K562 (cell line): Measurements from ENCODE around the gene AP1M2. TPM values are rescaled to one million over a fixed set of nuclear protein-coding genes. Genes with fewer than 3 reads are reported as not detected.

Experiments used
- CBFA2T2 ChIP-seq: fragments of 450-650 bp; conservative IDR thresholded peaks from 2 replicates; pipeline ENCODE4 v1.6.1; 2017; ENCODE audit warnings: mild to moderate bottlenecking
- DIDO1 ChIP-seq: fragments of 450-650 bp; IDR thresholded peaks from 2 replicates; pipeline ENCODE4 v1.6.1; 2016; ENCODE audit warnings: low read depth, missing biosample characterization, missing genetic modification characterization
- FOXK1 ChIP-seq: sonication (generic); formaldehyde crosslinking; IDR thresholded peaks from 2 replicates; pipeline ENCODE4 v1.8.0; 2022; ENCODE audit warnings: missing genetic modification reagents, mild to moderate bottlenecking, borderline replicate concordance
- HMGN3 ChIP-seq: IDR thresholded peaks from 2 replicates; pipeline ENCODE4 v1.6.1; 2011; ENCODE audit warnings: borderline replicate concordance, low read depth, mild to moderate bottlenecking, mixed read lengths, low read length; ENCODE audit not compliant: insufficient read length; ENCODE audit errors: extremely low read depth
- NCOA2 ChIP-seq, 2 experiments: fragments of 450-650 bp; IDR thresholded peaks; 2 replicates each; pipeline ENCODE4 v1.6.1; 2018; ENCODE audit warnings: mild to moderate bottlenecking in 2 of 2, moderate library complexity in 1 of 2; ENCODE audit not compliant: partially characterized antibody in 2 of 2
- NR2C2 ChIP-seq, 2 experiments: fragments of 200-800 bp in 1 of 2; sonication (Bioruptor generic) in 1 of 2; sonication (generic) in 1 of 2; formaldehyde crosslinking in 1 of 2; IDR thresholded peaks; 2 replicates each; pipeline versions ENCODE4 v1.6.1 to v1.8.0; 2016 to 2022; ENCODE audit warnings: mild to moderate bottlenecking in 1 of 2, missing compliant biosample characterization in 1 of 2, missing genetic modification characterization in 1 of 2, missing genetic modification reagents in 1 of 2
- NR2F6 ChIP-seq: fragments of 450-650 bp; formaldehyde crosslinking; IDR thresholded peaks from 2 replicates; pipeline ENCODE4 v1.4.0; 2020; ENCODE audit warnings: mild to moderate bottlenecking
- POLR3A ChIP-seq: IDR thresholded peaks from 2 replicates; pipeline ENCODE4 v1.6.1; 2011; ENCODE audit warnings: borderline replicate concordance, mild to moderate bottlenecking, moderate library complexity; ENCODE audit not compliant: insufficient read length, insufficient read depth; ENCODE audit errors: extremely low read depth
- RHOXF2B ChIP-seq: fragments of 250-450 bp; sonication (Bioruptor Pico); conservative IDR thresholded peaks from 2 replicates; pipeline ENCODE4 v1.5.1; 2021
- STAG1 ChIP-seq: sonication (generic); formaldehyde crosslinking; IDR thresholded peaks from 2 replicates; pipeline ENCODE4 v1.5.0; 2020; ENCODE audit warnings: missing genetic modification reagents, borderline replicate concordance
- STAT5A ChIP-seq: IDR thresholded peaks from 2 replicates; pipeline ENCODE4 v1.6.1; 2012; ENCODE audit warnings: low read length, inconsistent platforms, borderline replicate concordance
- polyA plus RNA-seq, 8 experiments: library from polyadenylated mRNA; depleted of rRNA in 4 of 8; stranded (reverse) in 5 of 8; unstranded in 3 of 8; fragments of >200 nt; fragmentation: Nextera tagmentation in 2 of 8; fragmentation: Illumina TruSeq in 1 of 8; extraction: Ambion mirVana in 2 of 8; extraction: Trizol in 1 of 8; gene quantifications; 2 replicates each; pipeline versions ENCODE4 v1.2.1 to v1.2.3, GENCODE V29; 2011 to 2014; ENCODE audit warnings: inconsistent platforms in 1 of 8, missing spikeins in 1 of 8
- total RNA-seq, 7 experiments: library from RNA; depleted of rRNA in 6 of 7; stranded (reverse); fragments of >200 nt in 6 of 7; fragmentation: Illumina TruSeq in 2 of 7; extraction: Trizol in 2 of 7; gene quantifications; 2 replicates each; pipeline versions ENCODE4 v1.2.1 to v1.2.3, GENCODE V29; 2011 to 2021; ENCODE audit warnings: low replicate concordance in 1 of 7
- TF ChIP-seq, protein P1 (sequence below): sonication (generic); formaldehyde crosslinking; IDR thresholded peaks from 2 replicates; pipeline ENCODE4 v1.8.0; 2023; ENCODE audit warnings: mild to moderate bottlenecking, missing genetic modification reagents
- TF ChIP-seq, protein P2 (sequence below): IDR thresholded peaks from 2 replicates; pipeline ENCODE4 v1.6.1; 2011; ENCODE audit warnings: borderline replicate concordance, low read depth, mild to moderate bottlenecking, moderate library complexity, low read length; ENCODE audit not compliant: insufficient read depth, poor library complexity, severe bottlenecking
- TF ChIP-seq, protein P3 (sequence below): fragments of 200-800 bp; sonication (Bioruptor generic); IDR thresholded peaks from 2 replicates; pipeline ENCODE4 v1.6.1; 2017; ENCODE audit warnings: missing genetic modification characterization, missing compliant biosample characterization
- TF ChIP-seq, protein P4 (sequence below): sonication (generic); formaldehyde crosslinking; IDR thresholded peaks from 2 replicates; pipeline ENCODE4 v1.8.0; 2022; ENCODE audit warnings: missing genetic modification reagents, mild to moderate bottlenecking, borderline replicate concordance

Gene AP1M2
- total and polyA plus RNA-seq, 9 of the 15 experiments (the other 6 are each of a cell fraction or from before 2014, with no cell fraction given) = 0.33 to 1.4 (median 0.89) TPM; not detected in 1

DNA sequence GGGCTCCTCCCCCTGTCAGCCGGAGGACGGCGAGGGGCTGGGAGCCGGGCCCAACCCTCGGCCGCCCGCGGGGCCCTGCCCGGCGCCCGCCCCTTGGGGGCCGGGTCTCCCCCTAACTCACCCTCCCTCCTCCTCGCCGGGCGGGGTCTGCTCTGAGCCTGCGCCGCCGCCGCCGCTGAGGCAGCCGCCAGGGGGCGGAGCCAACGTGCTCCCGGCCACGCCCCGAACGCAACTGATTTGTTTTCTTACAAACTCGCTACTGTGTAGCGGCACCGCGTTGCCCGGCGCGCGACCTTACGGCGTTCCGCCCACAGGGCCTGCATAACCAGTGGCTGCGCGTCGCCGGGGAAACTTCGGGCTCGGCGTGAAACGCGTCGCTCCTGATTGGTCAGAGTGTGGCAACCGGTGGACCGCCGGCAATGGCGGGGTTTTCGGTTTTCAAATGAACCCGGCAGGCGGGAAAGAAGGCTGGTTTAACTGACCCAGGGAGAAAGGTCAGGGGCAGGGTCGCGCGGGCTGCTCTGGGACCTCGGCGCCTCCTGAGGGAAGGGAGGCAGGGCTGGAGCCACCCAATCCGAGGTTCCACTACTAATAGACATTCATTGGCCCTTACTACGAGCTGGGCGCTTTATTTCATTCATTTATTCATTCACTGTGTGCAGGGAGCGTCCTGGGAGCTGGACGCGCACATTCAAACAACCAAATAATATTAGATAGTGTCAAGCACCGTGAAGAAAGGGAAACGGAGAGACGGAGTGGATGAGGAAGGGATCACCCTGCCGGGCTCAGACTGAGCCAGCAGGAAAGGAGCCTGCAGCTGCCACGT, 18.1 kb downstream of the AP1M2 start, which contains the start of gene CDKN2D (continued):
- TF ChIP-seq, protein P1, sequence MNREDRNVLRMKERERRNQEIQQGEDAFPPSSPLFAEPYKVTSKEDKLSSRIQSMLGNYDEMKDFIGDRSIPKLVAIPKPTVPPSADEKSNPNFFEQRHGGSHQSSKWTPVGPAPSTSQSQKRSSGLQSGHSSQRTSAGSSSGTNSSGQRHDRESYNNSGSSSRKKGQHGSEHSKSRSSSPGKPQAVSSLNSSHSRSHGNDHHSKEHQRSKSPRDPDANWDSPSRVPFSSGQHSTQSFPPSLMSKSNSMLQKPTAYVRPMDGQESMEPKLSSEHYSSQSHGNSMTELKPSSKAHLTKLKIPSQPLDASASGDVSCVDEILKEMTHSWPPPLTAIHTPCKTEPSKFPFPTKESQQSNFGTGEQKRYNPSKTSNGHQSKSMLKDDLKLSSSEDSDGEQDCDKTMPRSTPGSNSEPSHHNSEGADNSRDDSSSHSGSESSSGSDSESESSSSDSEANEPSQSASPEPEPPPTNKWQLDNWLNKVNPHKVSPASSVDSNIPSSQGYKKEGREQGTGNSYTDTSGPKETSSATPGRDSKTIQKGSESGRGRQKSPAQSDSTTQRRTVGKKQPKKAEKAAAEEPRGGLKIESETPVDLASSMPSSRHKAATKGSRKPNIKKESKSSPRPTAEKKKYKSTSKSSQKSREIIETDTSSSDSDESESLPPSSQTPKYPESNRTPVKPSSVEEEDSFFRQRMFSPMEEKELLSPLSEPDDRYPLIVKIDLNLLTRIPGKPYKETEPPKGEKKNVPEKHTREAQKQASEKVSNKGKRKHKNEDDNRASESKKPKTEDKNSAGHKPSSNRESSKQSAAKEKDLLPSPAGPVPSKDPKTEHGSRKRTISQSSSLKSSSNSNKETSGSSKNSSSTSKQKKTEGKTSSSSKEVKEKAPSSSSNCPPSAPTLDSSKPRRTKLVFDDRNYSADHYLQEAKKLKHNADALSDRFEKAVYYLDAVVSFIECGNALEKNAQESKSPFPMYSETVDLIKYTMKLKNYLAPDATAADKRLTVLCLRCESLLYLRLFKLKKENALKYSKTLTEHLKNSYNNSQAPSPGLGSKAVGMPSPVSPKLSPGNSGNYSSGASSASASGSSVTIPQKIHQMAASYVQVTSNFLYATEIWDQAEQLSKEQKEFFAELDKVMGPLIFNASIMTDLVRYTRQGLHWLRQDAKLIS (CRISPR knock-in tag) = 0 out of 2 replicates have a peak, but pooled peaks have one; percentile 82
- TF ChIP-seq FOXK1 (CRISPR knock-in tag) (no peak), NR2C2 (CRISPR knock-in tag; IDR thresholded peaks at IDR 0.05) (peak; percentile 71; the same call in 1 of the 2 replicates), NR2C2 (tag; IDR thresholded peaks at IDR 0.05) (peak; percentile 98), DIDO1 (tag) (no peak), STAG1 (CRISPR knock-in tag) (0 out of 2 replicates have a peak, but pooled peaks have one; percentile 17), HMGN3 (peak; percentile 86), POLR3A (no peak), NCOA2 (IDR thresholded peaks at IDR 0.05; ENCODE audit: partially characterized antibody in 2 of 2) (no peak), NR2F6 (CRISPR knock-in tag) (no peak), STAT5A (no peak), RHOXF2B (CRISPR knock-in tag) (no peak), CBFA2T2 (no peak)
- TF ChIP-seq, protein P2, sequence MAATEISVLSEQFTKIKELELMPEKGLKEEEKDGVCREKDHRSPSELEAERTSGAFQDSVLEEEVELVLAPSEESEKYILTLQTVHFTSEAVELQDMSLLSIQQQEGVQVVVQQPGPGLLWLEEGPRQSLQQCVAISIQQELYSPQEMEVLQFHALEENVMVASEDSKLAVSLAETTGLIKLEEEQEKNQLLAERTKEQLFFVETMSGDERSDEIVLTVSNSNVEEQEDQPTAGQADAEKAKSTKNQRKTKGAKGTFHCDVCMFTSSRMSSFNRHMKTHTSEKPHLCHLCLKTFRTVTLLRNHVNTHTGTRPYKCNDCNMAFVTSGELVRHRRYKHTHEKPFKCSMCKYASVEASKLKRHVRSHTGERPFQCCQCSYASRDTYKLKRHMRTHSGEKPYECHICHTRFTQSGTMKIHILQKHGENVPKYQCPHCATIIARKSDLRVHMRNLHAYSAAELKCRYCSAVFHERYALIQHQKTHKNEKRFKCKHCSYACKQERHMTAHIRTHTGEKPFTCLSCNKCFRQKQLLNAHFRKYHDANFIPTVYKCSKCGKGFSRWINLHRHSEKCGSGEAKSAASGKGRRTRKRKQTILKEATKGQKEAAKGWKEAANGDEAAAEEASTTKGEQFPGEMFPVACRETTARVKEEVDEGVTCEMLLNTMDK = no peak
- TF ChIP-seq, protein P3, sequence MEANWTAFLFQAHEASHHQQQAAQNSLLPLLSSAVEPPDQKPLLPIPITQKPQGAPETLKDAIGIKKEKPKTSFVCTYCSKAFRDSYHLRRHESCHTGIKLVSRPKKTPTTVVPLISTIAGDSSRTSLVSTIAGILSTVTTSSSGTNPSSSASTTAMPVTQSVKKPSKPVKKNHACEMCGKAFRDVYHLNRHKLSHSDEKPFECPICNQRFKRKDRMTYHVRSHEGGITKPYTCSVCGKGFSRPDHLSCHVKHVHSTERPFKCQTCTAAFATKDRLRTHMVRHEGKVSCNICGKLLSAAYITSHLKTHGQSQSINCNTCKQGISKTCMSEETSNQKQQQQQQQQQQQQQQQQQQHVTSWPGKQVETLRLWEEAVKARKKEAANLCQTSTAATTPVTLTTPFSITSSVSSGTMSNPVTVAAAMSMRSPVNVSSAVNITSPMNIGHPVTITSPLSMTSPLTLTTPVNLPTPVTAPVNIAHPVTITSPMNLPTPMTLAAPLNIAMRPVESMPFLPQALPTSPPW (CRISPR knock-in tag) = peak; percentile 96
- TF ChIP-seq, protein P4, sequence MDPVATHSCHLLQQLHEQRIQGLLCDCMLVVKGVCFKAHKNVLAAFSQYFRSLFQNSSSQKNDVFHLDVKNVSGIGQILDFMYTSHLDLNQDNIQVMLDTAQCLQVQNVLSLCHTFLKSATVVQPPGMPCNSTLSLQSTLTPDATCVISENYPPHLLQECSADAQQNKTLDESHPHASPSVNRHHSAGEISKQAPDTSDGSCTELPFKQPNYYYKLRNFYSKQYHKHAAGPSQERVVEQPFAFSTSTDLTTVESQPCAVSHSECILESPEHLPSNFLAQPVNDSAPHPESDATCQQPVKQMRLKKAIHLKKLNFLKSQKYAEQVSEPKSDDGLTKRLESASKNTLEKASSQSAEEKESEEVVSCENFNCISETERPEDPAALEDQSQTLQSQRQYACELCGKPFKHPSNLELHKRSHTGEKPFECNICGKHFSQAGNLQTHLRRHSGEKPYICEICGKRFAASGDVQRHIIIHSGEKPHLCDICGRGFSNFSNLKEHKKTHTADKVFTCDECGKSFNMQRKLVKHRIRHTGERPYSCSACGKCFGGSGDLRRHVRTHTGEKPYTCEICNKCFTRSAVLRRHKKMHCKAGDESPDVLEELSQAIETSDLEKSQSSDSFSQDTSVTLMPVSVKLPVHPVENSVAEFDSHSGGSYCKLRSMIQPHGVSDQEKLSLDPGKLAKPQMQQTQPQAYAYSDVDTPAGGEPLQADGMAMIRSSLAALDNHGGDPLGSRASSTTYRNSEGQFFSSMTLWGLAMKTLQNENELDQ = no peak
